HL-60 (cell line): Measurements from ENCODE around the gene RHOBTB1.

ENCODE experiments used
- DNase-seq, 2 experiments: peaks; one replicate each; pipeline ENCODE4 v3.0.0-alpha.2; 2010 to 2020; ENCODE audit warnings: low read depth in 1 of 2, low spot score in 1 of 2
- H3K27ac ChIP-seq: fragments of 250-450 bp; sonication (Bioruptor Pico); replicated peaks from 2 replicates; pipeline ENCODE4 v1.5.1; 2020; ENCODE audit warnings: mild to moderate bottlenecking, moderate library complexity
- H3K27me3 ChIP-seq: fragments of 250-450 bp; sonication (Bioruptor Pico); 2 replicates; pipeline ENCODE4 v1.5.1; 2021; ENCODE audit warnings: mild to moderate bottlenecking, moderate library complexity; ENCODE audit not compliant: insufficient read depth, poor library complexity, severe bottlenecking
- H3K4me3 ChIP-seq: replicated peaks from 2 replicates; pipeline ENCODE4 v1.5.1; 2011; ENCODE audit warnings: mild to moderate bottlenecking, control low read depth, low read length; ENCODE audit not compliant: insufficient read depth
- GABPA ChIP-seq: IDR thresholded peaks from 2 replicates; pipeline ENCODE4 v1.6.1; 2012; ENCODE audit warnings: low read depth
- POLR2AphosphoS5 ChIP-seq: IDR thresholded peaks from 2 replicates; pipeline ENCODE4 v1.6.1; 2012; ENCODE audit warnings: low read depth
- SPI1 ChIP-seq: IDR thresholded peaks from 2 replicates; pipeline ENCODE4 v1.6.1; 2012; ENCODE audit warnings: low read depth, mild to moderate bottlenecking, borderline replicate concordance
- TF ChIP-seq, protein P1 (sequence below): IDR thresholded peaks from 2 replicates; pipeline ENCODE4 v1.6.1; 2012; ENCODE audit warnings: low read depth; ENCODE audit not compliant: insufficient replicate concordance
- TF ChIP-seq, protein P2 (sequence below): IDR thresholded peaks from one replicate; pipeline ENCODE4 v1.5.1; 2011; ENCODE audit warnings: low read length, control low read depth, inconsistent platforms; ENCODE audit not compliant: insufficient read depth

The RHOBTB1 gene

DNA sequence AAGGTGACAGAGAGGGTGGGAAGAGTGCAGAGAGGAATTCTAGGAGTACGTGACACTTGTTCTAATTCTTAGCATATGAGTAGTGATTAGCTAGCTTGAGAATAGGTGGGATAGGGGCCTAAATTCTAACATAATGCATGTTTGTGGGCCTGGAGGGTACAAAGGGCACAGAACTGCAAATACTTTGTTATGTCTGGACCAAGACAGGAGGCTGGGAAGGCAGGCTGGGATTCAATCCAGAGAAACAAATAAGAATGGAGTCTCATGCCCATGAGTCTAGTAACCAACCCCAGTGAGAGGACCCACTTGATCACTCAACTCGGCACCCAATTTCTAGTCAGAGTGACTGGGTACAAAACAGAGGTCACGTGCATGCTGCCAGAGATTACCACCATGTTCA is 40.9 kb downstream of the RHOBTB1 start:
- no peak for TF ChIP-seq SPI1
- no peak for TF ChIP-seq POLR2AphosphoS5
- TF ChIP-seq, protein P1, sequence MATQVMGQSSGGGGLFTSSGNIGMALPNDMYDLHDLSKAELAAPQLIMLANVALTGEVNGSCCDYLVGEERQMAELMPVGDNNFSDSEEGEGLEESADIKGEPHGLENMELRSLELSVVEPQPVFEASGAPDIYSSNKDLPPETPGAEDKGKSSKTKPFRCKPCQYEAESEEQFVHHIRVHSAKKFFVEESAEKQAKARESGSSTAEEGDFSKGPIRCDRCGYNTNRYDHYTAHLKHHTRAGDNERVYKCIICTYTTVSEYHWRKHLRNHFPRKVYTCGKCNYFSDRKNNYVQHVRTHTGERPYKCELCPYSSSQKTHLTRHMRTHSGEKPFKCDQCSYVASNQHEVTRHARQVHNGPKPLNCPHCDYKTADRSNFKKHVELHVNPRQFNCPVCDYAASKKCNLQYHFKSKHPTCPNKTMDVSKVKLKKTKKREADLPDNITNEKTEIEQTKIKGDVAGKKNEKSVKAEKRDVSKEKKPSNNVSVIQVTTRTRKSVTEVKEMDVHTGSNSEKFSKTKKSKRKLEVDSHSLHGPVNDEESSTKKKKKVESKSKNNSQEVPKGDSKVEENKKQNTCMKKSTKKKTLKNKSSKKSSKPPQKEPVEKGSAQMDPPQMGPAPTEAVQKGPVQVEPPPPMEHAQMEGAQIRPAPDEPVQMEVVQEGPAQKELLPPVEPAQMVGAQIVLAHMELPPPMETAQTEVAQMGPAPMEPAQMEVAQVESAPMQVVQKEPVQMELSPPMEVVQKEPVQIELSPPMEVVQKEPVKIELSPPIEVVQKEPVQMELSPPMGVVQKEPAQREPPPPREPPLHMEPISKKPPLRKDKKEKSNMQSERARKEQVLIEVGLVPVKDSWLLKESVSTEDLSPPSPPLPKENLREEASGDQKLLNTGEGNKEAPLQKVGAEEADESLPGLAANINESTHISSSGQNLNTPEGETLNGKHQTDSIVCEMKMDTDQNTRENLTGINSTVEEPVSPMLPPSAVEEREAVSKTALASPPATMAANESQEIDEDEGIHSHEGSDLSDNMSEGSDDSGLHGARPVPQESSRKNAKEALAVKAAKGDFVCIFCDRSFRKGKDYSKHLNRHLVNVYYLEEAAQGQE = no peak
- TF ChIP-seq GABPA = no peak
- TF ChIP-seq, protein P2, sequence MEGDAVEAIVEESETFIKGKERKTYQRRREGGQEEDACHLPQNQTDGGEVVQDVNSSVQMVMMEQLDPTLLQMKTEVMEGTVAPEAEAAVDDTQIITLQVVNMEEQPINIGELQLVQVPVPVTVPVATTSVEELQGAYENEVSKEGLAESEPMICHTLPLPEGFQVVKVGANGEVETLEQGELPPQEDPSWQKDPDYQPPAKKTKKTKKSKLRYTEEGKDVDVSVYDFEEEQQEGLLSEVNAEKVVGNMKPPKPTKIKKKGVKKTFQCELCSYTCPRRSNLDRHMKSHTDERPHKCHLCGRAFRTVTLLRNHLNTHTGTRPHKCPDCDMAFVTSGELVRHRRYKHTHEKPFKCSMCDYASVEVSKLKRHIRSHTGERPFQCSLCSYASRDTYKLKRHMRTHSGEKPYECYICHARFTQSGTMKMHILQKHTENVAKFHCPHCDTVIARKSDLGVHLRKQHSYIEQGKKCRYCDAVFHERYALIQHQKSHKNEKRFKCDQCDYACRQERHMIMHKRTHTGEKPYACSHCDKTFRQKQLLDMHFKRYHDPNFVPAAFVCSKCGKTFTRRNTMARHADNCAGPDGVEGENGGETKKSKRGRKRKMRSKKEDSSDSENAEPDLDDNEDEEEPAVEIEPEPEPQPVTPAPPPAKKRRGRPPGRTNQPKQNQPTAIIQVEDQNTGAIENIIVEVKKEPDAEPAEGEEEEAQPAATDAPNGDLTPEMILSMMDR = no peak
- Histone ChIP-seq H3K27me3 (no peaks in the 10 kb centered on the region), H3K4me3 (no peak overlapping the region), H3K27ac (no peak overlapping the region)
- no peak for DNase-seq

DNA sequence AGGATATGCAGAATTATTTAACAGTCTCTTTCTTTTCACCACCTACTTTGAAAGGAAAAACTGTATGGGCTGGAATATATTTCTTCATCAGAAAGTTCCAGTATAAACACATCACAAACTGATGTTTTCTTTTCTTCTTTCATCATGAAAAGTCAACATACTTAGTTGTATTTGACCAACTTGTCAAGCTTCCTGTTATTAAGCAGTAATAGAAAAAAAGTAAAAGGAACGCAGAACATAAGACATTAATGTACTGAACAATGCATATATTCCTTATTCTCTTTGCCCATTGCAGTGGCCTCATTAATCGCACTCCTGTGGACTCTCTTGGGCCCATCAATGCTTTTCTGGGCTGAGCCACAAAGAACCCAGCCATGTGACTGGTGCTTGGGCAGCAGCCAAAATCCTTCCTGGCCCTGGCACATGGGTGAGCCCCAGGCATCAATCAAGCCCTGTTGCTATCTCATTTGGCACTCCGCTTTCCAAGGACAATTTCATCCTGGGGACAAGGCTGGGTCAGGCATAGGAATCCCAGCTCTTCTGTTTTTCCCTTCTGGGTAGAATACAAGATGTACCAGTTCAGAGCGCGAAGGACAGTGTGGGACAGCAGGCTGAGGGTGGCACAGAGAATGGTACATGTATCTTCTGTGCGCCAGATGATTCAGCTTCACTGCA is 42.3 kb downstream of the RHOBTB1 start:
- TF ChIP-seq, protein P1 = no peak
- TF ChIP-seq SPI1 (no peak), GABPA (no peak), POLR2AphosphoS5 (no peak)
- TF ChIP-seq, protein P2 = no peak
- Histone ChIP-seq H3K27me3 (no peaks in the 10 kb centered on the region), H3K4me3 (no peak overlapping the region), H3K27ac (no peak overlapping the region)
- no peak for DNase-seq

DNA sequence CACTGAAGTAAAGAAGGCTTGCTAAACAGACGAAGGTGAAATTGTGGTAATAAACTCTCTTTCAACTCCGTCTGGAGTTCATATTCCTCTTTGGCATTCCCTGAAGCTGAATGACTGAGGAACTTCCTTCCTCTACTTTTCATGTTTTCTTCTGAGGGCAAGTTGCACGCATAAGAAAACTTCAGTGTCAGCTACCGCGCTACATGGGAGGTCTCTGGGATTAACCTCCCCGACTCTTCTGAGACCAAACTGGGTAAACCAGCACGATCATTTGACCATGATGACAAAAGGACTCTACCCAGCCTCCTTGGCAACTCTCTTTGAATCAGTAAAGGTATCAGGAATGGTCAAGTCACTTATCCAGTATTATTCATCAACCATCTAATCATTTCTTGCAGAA is 44.7 kb downstream of the RHOBTB1 start:
- no peaks in the 10 kb centered on the region for H3K27me3 ChIP-seq
- H3K4me3 ChIP-seq = no peak overlapping the region
- DNase-seq = no peak
- TF ChIP-seq, protein P2 = no peak
- TF ChIP-seq POLR2AphosphoS5 = no peak
- TF ChIP-seq, protein P1 = no peak
- TF ChIP-seq SPI1 = no peak
- no peak for TF ChIP-seq GABPA
- H3K27ac ChIP-seq = no peak overlapping the region
